Measurements from ENCODE around the gene TIGD1. TPM values are rescaled to one million over a fixed set of nuclear protein-coding genes. Genes with fewer than 3 reads are reported as not detected.

TIGD1 gene
- total and polyA plus RNA-seq, 2 experiments from 2014 or later, result 7.6 to 9.3 TPM

DNA sequence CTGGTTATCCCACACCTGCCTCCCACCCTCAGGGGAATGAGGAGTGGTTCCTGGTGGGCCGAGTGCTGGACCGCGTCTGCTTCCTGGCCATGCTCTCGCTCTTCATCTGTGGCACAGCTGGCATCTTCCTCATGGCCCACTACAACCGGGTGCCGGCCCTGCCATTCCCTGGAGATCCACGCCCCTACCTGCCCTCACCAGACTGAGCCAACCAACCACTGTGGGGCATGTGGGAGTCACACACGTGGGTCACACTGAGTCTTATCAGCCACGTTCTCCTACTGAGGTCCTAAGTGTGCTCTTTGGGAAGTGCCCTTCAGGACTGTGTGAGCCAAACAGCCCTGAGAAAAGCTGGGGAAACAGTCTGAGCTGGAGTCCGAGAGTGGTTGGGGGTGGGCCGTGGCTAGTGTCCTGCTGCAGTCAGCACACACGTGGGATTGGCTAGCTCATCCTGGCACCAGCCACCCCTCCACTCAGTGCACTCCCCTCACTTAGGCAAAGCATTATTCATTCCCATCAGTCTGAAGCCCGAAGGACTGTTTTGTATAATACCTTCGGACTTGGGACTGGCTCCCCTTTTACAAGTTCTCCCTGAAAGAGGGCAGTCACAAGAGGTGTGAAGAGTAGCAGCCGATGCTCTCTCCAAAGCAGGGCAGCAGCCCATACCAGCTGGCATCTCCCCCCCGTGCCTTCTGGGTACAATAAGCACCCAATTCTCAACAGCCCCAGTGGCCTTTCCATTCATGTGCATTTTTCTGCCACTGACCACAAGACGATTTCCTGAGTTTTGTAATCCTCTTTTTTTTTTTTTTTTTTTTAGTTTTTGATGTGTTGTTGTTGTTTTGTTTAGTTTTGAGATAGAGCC lies 4.6 kb downstream of the TIGD1 start:
- Histone ChIP-seq H3K9me2 (ENCODE audit: insufficient read depth) (no peaks in the 10 kb centered on the region), H3K4me1 (ENCODE audit: insufficient read depth) (peaks cover 5% of the 10 kb centered on the region), H3K27me3 (ENCODE audit: insufficient read depth) (no peaks in the 10 kb centered on the region), H3K4me2 (no peak overlapping the region), H2AFZ (no peak overlapping the region), H4K20me1 (replicated peaks; ENCODE audit: insufficient read depth) (0 out of 2 replicates have a peak, but pooled peaks cover 3% of the 10 kb centered on the region), H3K79me2 (replicated peaks; ENCODE audit: insufficient read depth) (peaks cover 38% of the 10 kb centered on the region), H3F3A (replicated peaks; ENCODE audit: low read depth) (peaks cover 8% of the 10 kb centered on the region), H3K36me3 (ENCODE audit: insufficient read depth) (peaks cover 7% of the 10 kb centered on the region; the same call in 1 of the 2 replicates), H3K4me3 (no peak overlapping the region), H3K27ac (ENCODE audit: low read depth) (no peak overlapping the region)
- H3K9me3 Mint-ChIP-seq, result peaks cover 15% of the 10 kb centered on the region; the same call in 2 of the 3 replicates
- TF ChIP-seq, protein P1, sequence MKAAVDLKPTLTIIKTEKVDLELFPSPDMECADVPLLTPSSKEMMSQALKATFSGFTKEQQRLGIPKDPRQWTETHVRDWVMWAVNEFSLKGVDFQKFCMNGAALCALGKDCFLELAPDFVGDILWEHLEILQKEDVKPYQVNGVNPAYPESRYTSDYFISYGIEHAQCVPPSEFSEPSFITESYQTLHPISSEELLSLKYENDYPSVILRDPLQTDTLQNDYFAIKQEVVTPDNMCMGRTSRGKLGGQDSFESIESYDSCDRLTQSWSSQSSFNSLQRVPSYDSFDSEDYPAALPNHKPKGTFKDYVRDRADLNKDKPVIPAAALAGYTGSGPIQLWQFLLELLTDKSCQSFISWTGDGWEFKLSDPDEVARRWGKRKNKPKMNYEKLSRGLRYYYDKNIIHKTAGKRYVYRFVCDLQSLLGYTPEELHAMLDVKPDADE (IDR thresholded peaks at IDR 0.05), result no peak
- TF ChIP-seq, protein P2, sequence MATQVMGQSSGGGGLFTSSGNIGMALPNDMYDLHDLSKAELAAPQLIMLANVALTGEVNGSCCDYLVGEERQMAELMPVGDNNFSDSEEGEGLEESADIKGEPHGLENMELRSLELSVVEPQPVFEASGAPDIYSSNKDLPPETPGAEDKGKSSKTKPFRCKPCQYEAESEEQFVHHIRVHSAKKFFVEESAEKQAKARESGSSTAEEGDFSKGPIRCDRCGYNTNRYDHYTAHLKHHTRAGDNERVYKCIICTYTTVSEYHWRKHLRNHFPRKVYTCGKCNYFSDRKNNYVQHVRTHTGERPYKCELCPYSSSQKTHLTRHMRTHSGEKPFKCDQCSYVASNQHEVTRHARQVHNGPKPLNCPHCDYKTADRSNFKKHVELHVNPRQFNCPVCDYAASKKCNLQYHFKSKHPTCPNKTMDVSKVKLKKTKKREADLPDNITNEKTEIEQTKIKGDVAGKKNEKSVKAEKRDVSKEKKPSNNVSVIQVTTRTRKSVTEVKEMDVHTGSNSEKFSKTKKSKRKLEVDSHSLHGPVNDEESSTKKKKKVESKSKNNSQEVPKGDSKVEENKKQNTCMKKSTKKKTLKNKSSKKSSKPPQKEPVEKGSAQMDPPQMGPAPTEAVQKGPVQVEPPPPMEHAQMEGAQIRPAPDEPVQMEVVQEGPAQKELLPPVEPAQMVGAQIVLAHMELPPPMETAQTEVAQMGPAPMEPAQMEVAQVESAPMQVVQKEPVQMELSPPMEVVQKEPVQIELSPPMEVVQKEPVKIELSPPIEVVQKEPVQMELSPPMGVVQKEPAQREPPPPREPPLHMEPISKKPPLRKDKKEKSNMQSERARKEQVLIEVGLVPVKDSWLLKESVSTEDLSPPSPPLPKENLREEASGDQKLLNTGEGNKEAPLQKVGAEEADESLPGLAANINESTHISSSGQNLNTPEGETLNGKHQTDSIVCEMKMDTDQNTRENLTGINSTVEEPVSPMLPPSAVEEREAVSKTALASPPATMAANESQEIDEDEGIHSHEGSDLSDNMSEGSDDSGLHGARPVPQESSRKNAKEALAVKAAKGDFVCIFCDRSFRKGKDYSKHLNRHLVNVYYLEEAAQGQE (IDR thresholded peaks at IDR 0.05; ENCODE audit: unreplicated experiment), result no peak
- TF ChIP-seq JUNB (IDR thresholded peaks at IDR 0.05; ENCODE audit: unreplicated experiment), result no peak
- TF ChIP-seq EZH2 (IDR thresholded peaks at IDR 0.05; ENCODE audit: low read depth, unreplicated experiment), result no peak
- no peak for TF ChIP-seq ZNF114 (CRISPR knock-in tag; IDR thresholded peaks at IDR 0.05)
- no peak for TF ChIP-seq POLR2AphosphoS5 (IDR thresholded peaks at IDR 0.05; ENCODE audit: low read depth)
- no peak for TF ChIP-seq CREB1 (CRISPR knock-in tag; IDR thresholded peaks at IDR 0.05; ENCODE audit: low read depth)
- TF ChIP-seq ZNF331 (CRISPR knock-in tag; IDR thresholded peaks at IDR 0.05; ENCODE audit: low read depth), result no peak
- TF ChIP-seq, protein P3, sequence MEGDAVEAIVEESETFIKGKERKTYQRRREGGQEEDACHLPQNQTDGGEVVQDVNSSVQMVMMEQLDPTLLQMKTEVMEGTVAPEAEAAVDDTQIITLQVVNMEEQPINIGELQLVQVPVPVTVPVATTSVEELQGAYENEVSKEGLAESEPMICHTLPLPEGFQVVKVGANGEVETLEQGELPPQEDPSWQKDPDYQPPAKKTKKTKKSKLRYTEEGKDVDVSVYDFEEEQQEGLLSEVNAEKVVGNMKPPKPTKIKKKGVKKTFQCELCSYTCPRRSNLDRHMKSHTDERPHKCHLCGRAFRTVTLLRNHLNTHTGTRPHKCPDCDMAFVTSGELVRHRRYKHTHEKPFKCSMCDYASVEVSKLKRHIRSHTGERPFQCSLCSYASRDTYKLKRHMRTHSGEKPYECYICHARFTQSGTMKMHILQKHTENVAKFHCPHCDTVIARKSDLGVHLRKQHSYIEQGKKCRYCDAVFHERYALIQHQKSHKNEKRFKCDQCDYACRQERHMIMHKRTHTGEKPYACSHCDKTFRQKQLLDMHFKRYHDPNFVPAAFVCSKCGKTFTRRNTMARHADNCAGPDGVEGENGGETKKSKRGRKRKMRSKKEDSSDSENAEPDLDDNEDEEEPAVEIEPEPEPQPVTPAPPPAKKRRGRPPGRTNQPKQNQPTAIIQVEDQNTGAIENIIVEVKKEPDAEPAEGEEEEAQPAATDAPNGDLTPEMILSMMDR (conservative IDR thresholded peaks at IDR 0.05; ENCODE audit: low read depth in 2 of 2), result no peak
- TF ChIP-seq, protein P4, sequence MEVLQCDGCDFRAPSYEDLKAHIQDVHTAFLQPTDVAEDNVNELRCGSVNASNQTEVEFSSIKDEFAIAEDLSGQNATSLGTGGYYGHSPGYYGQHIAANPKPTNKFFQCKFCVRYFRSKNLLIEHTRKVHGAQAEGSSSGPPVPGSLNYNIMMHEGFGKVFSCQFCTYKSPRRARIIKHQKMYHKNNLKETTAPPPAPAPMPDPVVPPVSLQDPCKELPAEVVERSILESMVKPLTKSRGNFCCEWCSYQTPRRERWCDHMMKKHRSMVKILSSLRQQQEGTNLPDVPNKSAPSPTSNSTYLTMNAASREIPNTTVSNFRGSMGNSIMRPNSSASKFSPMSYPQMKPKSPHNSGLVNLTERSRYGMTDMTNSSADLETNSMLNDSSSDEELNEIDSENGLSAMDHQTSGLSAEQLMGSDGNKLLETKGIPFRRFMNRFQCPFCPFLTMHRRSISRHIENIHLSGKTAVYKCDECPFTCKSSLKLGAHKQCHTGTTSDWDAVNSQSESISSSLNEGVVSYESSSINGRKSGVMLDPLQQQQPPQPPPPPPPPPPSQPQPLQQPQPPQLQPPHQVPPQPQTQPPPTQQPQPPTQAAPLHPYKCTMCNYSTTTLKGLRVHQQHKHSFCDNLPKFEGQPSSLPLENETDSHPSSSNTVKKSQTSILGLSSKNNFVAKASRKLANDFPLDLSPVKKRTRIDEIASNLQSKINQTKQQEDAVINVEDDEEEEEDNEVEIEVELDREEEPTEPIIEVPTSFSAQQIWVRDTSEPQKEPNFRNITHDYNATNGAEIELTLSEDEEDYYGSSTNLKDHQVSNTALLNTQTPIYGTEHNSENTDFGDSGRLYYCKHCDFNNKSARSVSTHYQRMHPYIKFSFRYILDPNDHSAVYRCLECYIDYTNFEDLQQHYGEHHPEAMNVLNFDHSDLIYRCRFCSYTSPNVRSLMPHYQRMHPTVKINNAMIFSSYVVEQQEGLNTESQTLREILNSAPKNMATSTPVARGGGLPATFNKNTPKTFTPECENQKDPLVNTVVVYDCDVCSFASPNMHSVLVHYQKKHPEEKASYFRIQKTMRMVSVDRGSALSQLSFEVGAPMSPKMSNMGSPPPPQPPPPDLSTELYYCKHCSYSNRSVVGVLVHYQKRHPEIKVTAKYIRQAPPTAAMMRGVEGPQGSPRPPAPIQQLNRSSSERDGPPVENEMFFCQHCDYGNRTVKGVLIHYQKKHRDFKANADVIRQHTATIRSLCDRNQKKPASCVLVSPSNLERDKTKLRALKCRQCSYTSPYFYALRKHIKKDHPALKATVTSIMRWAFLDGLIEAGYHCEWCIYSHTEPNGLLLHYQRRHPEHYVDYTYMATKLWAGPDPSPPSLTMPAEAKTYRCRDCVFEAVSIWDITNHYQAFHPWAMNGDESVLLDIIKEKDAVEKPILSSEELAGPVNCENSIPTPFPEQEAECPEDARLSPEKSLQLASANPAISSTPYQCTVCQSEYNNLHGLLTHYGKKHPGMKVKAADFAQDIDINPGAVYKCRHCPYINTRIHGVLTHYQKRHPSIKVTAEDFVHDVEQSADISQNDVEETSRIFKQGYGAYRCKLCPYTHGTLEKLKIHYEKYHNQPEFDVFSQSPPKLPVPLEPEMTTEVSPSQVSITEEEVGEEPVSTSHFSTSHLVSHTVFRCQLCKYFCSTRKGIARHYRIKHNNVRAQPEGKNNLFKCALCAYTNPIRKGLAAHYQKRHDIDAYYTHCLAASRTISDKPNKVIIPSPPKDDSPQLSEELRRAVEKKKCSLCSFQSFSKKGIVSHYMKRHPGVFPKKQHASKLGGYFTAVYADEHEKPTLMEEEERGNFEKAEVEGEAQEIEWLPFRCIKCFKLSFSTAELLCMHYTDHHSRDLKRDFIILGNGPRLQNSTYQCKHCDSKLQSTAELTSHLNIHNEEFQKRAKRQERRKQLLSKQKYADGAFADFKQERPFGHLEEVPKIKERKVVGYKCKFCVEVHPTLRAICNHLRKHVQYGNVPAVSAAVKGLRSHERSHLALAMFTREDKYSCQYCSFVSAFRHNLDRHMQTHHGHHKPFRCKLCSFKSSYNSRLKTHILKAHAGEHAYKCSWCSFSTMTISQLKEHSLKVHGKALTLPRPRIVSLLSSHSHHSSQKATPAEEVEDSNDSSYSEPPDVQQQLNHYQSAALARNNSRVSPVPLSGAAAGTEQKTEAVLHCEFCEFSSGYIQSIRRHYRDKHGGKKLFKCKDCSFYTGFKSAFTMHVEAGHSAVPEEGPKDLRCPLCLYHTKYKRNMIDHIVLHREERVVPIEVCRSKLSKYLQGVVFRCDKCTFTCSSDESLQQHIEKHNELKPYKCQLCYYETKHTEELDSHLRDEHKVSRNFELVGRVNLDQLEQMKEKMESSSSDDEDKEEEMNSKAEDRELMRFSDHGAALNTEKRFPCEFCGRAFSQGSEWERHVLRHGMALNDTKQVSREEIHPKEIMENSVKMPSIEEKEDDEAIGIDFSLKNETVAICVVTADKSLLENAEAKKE (CRISPR knock-in tag; IDR thresholded peaks at IDR 0.05), result no peak
- TF ChIP-seq NANOG (IDR thresholded peaks at IDR 0.05; ENCODE audit: borderline replicate concordance), result no peak
- no peak for TF ChIP-seq EZH2phosphoT487 (IDR thresholded peaks at IDR 0.05; ENCODE audit: unreplicated experiment)
- no peak for TF ChIP-seq STAT1 (IDR thresholded peaks at IDR 0.05; ENCODE audit: unreplicated experiment)
- peaks cover 11% of the 10 kb centered on the region for H3K27me3 Mint-ChIP-seq (ENCODE audit: insufficient read depth, low read depth, poor library complexity)
- no peak for ATAC-seq
- no peak overlapping the region for H3K27ac Mint-ChIP-seq
- DNase-seq (ENCODE audit: low spot score), result no peak
- no peak overlapping the region for H3K4me3 Mint-ChIP-seq
- peaks cover 36% of the 10 kb centered on the region for H3K36me3 Mint-ChIP-seq (ENCODE audit: low read depth)
- H3K4me1 Mint-ChIP-seq, result peaks cover 10% of the 10 kb centered on the region

Data from GM23338 (cell line).